HT-29 (cell line): ENCODE results near the gene SNX20. TPM values are rescaled to one million over a fixed set of nuclear protein-coding genes. Genes with fewer than 3 reads are reported as not detected.
A peak's percentile ranks its signal among the peaks of the same experiment; 100 is the strongest.

Experiments used
- DNase-seq: peaks from one replicate; pipeline ENCODE4 v3.0.0-alpha.2; 2015; ENCODE audit warnings: low spot score
- total RNA-seq: library from RNA; depleted of rRNA; stranded (reverse); fragments of >200 nt; shearing (Covaris generic); gene quantifications from 2 replicates; pipeline ENCODE4 v1.2.3, GENCODE V29; 2014

Gene SNX20
- total RNA-seq, 1 experiment from 2014 or later, result 0.23 TPM

DNA sequence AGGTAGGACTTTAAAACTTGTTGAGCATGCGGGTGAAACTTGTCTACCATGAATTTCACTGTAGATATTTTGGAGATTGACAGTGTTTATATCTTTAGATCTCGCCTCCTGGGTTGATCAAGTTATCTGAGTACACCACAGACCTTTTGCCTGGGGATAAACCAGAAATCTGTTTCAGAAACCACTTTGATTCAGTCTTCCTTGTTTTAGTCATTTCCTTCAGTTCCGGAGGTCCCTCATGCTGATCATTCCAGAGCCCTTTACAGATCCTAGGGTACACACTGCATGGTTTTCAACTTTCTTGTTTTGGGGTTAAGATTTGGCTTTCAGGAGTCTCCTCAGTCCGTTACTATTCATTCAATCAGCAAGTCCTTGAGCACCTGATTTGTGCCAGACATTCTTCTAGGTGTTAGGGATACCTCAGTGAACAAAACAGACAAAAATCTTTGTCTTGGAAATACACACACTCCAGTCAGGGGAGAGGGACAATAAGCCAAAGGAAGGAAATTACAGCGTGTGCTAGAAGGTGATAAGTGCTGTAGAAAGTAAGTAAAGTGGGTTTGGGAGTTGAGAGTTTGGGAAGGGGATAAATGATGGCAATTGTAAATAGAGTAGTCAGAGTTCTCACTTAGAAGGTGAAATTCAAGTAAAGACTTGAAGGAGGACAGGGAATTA lies 24.5 kb upstream of the SNX20 start:
- DNase-seq, result no peak

DNA sequence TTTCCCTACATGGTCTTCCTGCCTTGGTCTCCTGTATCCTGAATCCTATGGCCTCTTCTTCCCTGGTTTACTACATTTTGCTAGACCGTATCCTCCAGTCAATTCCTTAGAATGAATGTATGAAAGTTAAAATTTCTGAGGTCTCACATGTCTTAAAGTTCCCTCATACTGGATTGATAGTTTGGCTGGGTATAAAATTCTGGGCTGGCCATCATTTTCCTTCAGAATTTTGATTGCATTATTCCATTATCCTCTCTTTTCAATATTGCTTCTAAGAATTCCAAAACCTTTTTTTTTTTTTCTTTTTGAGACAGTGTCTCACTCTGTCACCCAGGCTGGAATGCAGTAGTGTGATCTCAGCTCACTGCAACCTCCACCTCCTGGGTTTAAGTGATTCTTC lies 23.1 kb upstream of the SNX20 start:
- DNase-seq, result no peak

DNA sequence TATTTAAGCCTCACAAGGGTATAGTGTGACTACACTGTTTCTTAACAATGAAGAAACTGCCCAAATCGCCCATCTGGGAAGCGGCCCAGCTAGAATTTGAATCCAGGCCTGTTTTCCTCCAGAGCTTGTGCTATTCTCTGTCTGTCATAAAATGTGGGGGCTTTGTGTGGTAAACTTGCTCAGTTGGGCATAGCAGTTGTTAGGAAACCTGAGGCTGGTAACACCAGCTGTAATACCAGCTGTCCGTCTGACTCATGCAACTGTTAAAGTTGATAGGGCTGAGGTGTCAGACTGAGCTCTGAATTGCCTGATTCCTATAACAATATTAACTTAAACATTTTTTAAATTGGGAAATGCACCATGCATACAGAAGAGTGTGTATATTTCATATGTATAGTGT lies 21.6 kb upstream of the SNX20 start:
- no peak for DNase-seq

DNA sequence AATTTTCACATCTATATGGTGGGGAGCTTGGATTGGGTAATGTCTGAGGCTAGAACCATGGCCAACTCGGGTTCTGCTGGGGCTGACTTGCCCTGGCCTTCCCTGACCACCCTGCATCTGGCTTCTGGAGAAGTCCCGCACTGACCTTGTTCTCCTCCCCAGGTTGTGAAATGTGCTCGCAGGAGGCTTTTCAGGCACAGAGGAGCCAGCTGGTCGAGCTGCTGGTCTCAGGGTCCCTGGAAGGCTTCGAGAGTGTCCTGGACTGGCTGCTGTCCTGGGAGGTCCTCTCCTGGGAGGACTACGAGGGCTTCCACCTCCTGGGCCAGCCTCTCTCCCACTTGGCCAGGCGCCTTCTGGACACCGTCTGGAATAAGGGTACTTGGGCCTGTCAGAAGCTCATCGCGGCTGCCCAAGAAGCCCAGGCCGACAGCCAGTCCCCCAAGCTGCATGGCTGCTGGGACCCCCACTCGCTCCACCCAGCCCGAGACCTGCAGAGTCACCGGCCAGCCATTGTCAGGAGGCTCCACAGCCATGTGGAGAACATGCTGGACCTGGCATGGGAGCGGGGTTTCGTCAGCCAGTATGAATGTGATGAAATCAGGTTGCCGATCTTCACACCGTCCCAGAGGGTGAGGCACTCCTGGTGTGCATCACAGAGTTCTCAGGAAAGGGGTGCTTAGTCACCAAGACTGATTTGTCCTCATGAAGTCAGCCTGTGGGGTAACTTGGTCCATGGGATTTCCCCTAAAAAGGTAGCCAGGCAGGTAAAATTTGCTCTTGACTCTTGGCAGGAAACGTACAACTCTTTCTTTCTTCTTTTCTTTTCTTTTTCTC lies 18.4 kb upstream of the SNX20 start:
- DNase-seq, result no peak

DNA sequence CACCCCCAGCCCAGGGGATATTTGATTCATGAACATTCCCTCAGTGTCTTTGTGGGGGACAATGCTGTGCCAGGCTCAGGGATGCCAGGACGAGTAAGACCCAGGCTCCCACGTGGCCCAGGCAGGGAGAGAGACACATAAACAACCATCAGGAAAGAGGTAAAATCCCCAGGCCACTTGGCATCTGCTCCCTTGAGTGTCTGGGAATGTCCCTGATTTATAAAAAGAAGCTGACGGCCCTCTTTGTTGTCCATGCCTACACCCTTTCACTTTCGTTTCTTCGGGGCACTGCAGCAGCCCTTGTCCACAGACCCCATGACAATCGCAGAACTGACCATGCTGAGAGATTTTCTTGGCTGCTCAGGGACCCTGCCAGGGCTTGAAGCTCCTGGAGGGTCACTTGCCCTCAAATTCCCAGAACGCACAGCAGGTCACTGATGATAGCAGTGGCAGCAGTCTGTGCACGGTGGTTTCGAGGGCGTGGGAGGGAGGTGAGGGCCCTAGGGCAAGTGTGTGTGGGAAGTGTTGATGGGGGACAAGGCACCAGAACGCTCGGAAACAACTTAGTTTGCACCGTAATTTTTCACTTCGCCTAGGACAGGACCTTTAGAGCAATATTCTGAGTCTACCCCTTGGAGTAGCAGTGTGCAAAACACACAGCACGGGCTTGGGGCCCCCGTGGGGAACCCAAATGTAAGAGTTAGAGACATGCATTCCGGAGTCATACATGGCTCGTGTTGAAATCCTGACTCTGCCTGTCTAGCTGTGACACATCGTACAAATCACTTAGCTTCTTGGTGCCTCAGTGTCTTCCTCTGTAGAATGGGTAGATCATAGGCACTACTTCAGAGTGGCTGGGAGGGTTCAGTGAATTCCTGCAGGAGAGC lies 17.0 kb upstream of the SNX20 start:
- no peak for DNase-seq

DNA sequence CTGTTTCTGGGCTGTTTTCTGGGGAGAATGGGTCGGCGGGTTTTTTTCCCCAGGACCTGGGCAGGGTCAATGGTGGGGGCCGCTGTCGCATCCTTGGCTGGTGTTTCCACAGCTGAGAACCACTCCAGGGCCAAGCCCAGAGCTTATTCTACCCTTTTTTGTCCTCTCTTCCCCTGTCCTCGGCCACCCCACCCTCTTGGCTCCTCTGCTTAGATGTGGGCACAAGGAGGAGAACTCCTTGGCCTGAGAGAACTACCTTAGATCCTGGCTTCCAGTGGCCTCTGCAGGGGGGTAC lies 16.3 kb upstream of the SNX20 start:
- no peak for DNase-seq

DNA sequence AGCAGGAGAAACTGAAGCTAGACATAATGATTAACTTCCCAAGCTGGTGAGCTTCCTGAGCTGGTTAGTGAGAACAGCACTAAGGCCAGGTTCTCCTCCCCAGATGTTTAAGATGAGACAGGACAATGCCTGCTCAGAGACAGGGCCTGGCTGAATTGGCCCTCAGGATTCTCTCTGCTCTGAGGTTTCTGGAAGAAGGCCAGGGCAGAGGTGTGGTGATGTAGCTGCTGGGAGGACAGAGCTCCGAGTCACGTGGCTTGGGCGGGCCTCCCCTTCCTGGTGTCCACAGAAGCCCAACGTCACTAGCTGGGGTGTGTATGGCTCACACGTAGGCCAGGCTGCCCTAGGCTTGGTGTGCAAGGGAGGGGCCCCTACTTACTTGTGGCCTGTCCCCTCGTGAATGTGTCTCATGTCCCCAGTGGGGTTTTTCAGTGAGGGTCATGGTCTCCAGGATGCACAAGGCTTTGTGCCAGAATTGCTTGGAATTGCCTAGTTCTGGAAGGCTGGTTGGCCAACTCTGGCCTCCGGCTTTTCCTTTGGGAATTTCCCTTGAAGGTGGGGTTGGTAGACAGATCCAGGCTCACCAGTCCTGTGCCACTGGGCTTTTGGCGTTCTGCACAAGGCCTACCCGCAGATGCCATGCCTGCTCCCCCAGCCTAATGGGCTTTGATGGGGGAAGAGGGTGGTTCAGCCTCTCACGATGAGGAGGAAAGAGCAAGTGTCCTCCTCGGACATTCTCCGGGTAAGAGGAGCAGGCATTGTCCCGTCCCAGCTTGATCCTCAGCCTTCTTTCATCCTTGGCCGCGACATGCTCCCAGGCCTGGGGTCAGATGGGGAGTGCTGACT lies 15.7 kb upstream of the SNX20 start:
- DNase-seq, result peak; percentile 48

DNA sequence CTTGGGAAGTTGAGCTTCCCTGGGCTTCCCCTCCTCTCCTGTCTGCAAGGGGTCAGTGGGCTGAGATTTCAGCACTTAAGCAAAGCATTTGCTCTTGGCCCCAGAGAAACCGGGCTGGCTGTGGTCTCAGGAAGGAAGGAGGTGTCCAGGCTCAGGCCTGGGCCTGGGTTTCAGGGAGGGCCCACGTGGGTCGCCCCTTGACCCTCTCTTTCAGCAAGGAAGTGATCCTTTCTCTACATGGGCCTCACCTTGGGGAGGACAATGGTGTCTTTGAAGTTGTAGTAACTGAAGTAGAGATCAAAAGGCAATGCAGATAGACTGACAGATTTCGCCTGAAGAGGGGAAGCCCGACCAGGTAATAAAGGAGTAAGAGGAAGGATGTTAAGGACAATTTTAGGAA lies 15.0 kb upstream of the SNX20 start:
- DNase-seq, result no peak

DNA sequence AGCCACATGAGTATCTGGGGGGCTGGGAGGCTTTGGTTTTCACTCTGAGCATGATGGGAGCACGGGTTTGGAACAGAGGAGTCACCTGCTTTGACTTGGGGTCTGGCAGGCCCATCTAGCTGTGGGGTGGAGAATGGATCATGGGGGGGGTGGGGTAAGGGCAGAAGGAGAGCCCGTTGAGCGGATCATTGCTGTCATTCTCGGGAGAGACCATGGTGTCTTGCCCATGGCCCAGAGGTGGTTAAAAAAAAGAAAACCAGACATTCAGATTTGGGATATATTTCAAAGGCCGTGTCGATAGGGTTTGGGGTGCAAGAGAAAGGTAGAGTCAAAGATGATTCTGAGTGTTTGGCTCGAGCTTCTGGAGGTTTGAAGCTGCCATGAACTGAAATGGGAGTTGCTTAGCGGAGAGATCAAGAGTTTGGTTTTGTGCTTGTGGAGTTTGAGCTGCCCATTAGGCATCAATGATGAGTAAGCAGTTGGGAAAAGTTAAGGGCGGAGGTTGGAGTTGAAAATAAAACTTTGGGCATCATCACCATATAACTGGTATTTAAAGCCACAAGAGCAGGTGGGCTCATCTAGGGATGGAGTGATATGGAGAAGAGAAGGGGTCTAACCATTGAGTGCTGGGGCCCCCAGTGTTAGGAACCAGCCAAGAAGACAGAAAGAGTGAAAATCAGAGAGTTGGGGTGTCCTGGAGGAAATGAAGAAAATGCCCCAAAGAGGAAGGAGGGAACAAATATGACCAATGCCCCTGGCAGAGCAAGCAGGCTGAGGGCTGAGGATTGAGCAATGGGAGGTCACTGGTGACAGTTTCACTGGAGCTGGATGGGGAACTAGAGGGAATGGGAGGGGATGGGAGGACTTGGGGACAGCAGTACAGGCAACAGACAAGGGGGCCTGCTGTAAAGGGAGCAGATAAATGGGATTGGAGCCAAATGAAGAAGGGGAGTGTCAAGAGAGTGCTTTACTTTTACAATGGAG lies 14.2 kb upstream of the SNX20 start:
- DNase-seq, result no peak

DNA sequence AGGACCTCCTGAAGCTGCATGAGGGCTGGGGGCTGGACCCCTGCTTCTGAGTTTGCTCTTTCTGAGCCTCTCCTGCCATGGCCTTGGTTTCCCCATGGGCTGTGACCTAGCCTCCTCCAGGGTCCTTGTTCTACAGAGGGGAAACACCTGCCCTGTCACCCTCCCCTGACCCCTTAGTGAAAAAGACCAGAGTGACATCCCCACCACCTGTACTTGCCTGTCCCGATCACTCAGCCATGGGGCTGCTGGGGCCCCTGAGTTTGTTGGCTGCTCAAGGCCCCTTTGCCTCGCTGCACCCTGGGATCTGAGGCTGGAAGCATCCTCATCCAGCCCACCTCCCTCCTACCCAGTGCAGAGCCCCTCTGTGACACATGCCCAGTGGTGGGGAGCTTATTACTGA lies 13.1 kb upstream of the SNX20 start:
- DNase-seq, result no peak

DNA sequence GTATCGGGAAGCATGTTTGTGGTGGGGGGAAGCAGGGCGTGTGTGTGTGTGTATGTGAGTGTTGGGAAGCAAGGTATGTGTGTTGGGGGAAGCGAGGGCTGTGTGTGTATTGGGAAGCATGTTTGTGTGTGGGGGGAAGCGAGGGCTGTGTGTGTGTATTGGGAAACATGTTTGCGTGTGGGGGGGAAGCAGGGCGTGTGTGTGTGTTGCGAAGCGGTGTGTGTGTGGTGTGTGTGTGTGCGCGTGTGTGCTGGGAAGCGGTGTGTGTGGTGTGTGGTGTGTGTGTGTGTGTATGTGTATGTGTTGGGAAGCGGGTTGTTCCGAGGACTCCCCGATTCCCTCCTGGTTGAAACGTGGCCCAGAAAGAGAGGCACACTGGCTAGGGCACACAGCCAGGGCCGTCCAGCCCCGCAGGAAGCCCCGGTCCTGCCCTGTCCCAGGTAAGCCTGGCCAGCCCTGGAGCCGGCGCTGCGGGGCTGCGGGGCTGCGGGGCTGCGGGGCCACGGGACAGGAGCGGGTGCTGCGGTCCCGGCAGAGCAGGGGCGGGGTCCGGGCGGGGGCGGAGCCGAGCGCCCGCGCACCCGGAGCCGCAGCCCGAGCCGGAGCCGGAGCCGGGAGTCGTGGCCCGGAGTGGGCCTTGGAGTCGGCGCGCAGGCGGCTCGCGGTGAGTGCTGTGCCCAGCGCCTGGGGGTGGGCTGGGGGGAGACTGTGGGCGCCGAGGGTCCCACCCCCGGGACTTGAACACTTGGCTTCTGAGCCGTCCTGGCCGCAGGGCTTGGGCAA lies 12.1 kb upstream of the SNX20 start, which contains the start of gene NOD2:
Gene NOD2, plus strand, starts transcription at position 608 of the 783 bp plus-strand sequence. CDS start 5,890 bp downstream, outside the sequence.
- no peak for DNase-seq

DNA sequence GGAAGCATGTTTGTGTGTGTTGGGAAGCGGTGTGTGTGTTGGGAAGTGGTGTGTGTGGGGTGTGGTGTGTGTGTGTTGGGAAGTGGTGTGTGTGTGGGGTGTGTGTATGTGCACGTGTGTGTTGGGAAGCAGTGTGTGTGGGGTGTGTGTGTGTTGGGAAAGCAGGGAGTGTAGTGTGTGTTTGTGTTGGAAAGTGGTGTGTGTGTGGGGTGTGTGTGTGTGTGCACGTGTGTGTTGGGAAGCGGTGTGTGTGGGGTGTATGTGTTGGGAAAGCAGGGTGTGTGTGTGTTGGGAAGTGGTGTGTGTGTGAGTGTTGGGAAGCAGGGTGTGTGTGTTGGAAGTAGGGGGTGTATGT lies 11.5 kb upstream of the SNX20 start:
- no peak for DNase-seq

DNA sequence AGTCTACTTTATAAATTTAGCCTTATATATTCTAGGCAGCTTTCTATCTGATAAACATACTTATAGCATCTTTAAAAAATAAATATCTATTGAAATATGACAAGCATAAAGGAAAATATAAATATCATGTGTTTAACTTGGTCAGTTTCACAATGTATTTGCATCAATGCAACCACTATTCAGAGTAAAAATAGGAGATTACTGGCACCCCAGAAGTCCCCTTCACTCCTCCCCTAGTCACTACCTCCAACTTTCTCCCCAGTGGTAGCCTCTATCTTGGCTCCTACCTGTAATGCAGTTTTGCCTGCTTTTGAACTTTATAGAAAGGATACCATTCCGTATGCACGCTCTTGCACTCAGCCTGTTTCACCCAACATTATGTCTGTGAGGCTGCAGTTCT lies 9.1 kb upstream of the SNX20 start:
- DNase-seq, result no peak

DNA sequence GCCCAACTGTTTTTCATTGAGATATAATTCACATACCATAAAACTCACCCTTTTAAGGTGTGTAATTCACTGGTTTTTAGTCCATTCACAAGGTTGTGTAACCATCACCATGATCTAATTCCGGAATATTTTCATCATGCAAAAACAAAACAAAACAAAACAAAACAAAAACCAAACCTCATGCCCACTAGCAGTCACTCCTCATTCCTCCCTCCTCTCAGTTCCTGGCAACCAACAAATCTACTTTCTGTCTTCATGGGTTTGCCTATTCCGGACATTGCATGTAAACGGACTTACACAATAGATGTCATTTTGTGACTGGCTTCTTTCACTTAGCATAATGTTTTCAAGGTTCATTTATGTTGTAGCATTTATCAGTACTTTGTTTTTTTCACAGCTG lies 7.8 kb upstream of the SNX20 start:
- no peak for DNase-seq

DNA sequence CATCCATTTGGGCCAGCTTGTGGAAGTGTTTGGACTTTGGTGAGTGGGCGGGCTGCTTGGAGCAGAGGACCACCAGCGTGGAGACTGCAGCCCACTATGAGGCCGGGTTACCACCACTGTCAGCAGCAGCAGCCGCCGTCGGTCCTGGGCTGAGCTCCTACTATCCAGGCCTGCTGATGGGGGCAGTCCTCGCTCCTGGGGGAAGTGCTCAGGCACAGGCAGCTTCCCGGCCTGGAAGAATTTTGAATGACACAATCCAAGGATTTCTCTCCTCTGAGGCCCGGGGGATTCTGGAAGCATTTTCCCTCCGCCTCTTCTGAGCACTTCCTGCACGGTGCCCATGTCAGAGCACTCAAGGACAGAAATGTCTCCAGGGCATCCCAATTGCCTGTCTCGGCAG lies 7.0 kb upstream of the SNX20 start:
- DNase-seq, result no peak

DNA sequence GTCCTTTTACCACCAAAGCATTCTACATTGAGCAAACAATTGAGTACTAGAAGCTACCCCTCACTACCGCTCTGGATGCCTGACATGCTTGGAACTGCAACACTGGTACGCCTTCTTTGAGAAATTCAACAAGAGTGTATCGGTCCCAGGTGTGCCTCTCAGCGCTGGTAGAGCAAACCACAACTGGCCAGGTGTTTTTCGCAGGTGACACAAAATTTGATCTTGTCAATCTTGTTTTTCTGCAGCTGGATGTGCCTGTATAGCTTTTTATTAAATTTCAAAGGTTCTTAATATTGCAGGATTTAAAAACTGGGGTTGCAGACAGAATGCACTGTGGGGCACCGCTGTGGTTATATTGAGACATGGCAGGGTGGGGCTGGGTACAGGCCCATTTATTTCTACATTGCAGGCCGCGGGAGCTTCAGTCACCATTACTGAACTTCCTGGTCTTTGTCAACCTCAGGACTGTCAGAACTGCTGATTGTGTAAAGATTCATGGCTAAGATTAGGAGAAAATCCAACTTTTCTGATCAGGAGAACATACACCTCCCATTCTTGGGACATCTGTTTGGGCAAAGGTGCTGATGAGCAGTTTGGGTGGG lies 4.5 kb upstream of the SNX20 start:
- no peak for DNase-seq

DNA sequence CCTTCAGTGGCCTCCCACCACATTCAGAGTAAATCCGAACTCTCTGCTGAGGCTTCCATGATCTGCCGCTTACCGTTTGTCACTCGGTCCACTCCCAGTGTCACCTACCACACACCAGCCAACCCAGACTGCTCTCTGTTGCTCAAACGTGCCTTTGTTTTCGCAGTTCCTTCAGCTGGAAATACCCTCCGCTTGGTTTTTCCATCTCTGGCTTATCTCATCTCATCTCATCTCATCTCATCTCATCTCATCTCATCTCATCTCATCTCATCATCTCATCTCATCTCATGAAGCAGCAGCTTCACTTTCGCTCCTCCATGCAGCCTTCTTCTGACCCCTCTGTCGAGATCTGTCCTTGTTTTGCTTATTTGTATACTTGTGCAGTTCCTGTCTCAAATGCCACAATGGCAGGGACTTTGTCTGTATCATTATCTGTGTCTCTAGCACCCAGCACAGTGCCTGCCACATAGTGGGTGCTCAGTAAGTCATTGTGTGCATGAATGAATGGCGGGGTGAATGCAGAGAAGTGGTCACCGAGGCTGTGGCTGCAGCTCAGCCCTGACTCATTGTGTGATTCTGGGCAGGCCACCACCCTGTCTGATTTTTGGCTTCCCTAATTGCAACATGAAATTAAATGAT lies 3.8 kb upstream of the SNX20 start:
- no peak for DNase-seq

DNA sequence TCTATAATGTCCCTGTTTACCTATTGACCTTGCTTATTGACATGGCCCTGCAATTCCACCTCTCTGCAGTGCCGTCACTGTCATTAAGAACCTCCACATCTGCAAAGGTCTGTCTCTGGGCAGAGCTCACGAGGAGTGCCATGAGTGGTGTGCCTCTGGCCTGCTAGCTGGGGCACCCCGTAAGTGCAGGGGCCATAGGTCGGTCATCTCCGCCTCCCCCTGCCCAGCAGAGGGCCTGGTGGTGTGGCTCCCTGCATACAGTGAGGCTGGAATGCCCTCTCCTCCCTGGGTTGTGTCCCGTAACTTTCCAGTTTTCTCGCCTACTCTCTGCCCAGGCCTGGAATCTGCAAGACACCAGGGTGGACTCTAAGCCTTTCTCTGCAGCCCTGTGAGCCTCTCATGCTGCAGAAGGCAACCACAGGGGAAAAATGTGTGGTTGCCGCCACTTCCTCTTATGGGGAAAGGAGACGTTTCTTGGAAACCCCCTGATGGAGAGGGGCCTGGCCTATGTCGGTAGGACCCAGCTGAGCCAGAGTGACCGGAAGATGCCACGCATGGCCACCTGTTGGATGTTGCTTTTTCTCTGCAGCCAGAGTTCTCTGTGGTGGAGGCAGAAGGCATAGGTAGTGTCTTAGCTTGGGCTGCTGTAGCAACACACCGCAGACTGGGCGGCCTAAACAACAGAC lies 2.7 kb upstream of the SNX20 start:
- DNase-seq, result no peak
